HG03442 (cell line): ENCODE measurements around the gene STXBP1.
"Not testable (repeated sequence)": the region's sequence is repeated elsewhere in the genome, so short reads cannot be mapped to it uniquely, and the experiment has no call there.

Experiments
- ATAC-seq: cut with Tn5 transposase; IDR thresholded peaks from one replicate; pipeline ENCODE4 v1.9.1; 2021; ENCODE audit warnings: mild to moderate bottlenecking, moderate library complexity; ENCODE audit not compliant: unreplicated experiment

STXBP1 gene

GRCh38 chr9:127613583-127613954 is 1.5 kb downstream of the STXBP1 start:
- ATAC-seq, result no peak

- ATAC-seq, result no peak
Measured at GRCh38 chr9:127614961-127615360, 2.9 kb downstream of the STXBP1 start.

- not testable (repeated sequence) for ATAC-seq
Measured at GRCh38 chr9:127621339-127621970, 9.4 kb downstream of the STXBP1 start.

GRCh38 chr9:127626752-127627493 is 14.8 kb downstream of the STXBP1 start:
- ATAC-seq, result no peak

GRCh38 chr9:127627494-127627855 is 15.4 kb downstream of the STXBP1 start:
- no peak for ATAC-seq

GRCh38 chr9:127628758-127629467 is 16.8 kb downstream of the STXBP1 start:
- ATAC-seq, result no peak

GRCh38 chr9:127629468-127630081 is 17.5 kb downstream of the STXBP1 start:
- ATAC-seq, result no peak

GRCh38 chr9:127633216-127633862 is 21.3 kb downstream of the STXBP1 start:
- ATAC-seq, result no peak

GRCh38 chr9:127634021-127634420 is 21.9 kb downstream of the STXBP1 start:
- no peak for ATAC-seq

GRCh38 chr9:127634698-127635097 is 22.6 kb downstream of the STXBP1 start:
- ATAC-seq, result no peak

GRCh38 chr9:127635201-127635735 is 23.2 kb downstream of the STXBP1 start:
- ATAC-seq, result no peak

GRCh38 chr9:127637322-127637847 is 25.3 kb downstream of the STXBP1 start:
- no peak for ATAC-seq

GRCh38 chr9:127640908-127641545 is 28.9 kb downstream of the STXBP1 start:
- no peak for ATAC-seq

GRCh38 chr9:127642082-127642740 is 30.1 kb downstream of the STXBP1 start:
- no peak for ATAC-seq

GRCh38 chr9:127644146-127644827 is 32.2 kb downstream of the STXBP1 start:
- ATAC-seq, result no peak

GRCh38 chr9:127644943-127645342 is 32.9 kb downstream of the STXBP1 start:
- no peak for ATAC-seq

- no peak for ATAC-seq
Measured at GRCh38 chr9:127647451-127647850, 35.4 kb downstream of the STXBP1 start.

GRCh38 chr9:127650518-127650917 is 38.4 kb downstream of the STXBP1 start:
- ATAC-seq, result no peak
